ENCODE data around the gene CTBP2. TPM values are rescaled to one million over a fixed set of nuclear protein-coding genes. Genes with fewer than 3 reads are reported as not detected.

CTBP2 gene
- total RNA-seq, 4 donors from 2014 or later, result 74.8 to 103 (median 79.2) TPM

DNA sequence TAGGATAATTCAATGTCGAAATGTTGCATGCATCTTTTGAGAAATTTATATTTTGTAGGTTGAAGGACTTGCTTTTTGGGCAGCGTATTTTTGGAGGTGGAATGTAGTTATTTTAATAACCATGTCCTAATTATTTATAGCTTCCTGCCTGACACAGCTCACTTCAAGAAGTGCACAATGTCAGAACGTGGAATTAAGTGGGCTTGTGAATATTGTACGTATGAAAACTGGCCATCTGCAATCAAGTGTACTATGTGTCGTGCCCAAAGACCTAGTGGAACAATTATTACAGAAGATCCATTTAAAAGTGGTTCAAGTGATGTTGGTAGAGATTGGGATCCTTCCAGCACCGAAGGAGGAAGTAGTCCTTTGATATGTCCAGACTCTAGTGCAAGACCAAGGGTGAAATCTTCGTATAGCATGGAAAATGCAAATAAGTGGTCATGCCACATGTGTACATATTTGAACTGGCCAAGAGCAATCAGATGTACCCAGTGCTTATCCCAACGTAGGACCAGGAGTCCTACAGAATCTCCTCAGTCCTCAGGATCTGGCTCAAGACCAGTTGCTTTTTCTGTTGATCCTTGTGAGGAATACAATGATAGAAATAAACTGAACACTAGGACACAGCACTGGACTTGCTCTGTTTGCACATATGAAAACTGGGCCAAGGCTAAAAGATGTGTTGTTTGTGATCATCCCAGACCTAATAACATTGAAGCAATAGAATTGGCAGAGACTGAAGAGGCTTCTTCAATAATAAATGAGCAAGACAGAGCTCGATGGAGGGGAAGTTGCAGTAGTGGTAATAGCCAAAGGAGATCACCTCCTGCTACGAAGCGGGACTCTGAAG, 217.8 kb downstream of the CTBP2 start:
- no peaks in the 10 kb centered on the region for H3K27me3 ChIP-seq
- peaks cover 7 to 100% (median 16%) of the 10 kb centered on the region in 3 donors for H3K4me1 ChIP-seq
- ATAC-seq, result peak; percentile 60
- no peak overlapping the region for H3K27ac ChIP-seq
- H3K36me3 ChIP-seq, result peaks cover 0 to 3% of the 10 kb centered on the region in 2 donors
- no peak for TF ChIP-seq POLR2AphosphoS5 (IDR thresholded peaks at IDR 0.05)
- TF ChIP-seq POLR2A (IDR thresholded peaks at IDR 0.05), result no peak
- 48 to 65% methylated on average over 10 to 11 of the region's 11 CpGs for WGBS, 2 donors (ENCODE audit: low coverage in 1 of 2)
- H3K9me3 ChIP-seq, result no peaks in the 10 kb centered on the region
- H3K4me3 ChIP-seq, result no peak overlapping the region

DNA sequence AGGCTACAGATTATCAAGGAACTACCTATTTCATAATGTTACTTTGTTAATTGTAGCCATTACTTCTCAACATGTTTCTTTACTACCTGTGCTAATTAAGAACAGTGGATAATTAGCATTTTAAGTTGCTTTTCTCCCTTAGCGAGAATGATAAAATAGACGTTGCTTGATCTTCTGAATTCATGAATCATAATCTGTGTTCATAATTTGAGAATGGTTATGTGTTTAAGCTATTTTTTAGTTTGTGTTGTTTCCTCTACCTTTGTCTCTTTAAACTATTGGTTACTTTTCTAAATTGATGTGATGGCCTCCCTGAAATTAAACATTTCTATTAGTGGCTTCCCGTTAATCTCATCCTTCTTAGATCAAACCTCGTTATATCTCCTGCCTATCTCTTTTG, 218.5 kb downstream of the CTBP2 start, which contains the start of gene ZRANB1:
Gene ZRANB1 (plus strand): TSS at position 301 of the 400 bp plus-strand sequence. CDS start 371 bp downstream, outside the sequence.
- H3K4me1 ChIP-seq, result peaks cover 7 to 94% (median 14%) of the 10 kb centered on the region in 3 donors
- H3K27ac ChIP-seq, result no peak within 1 kb of the TSS
- no peak for ATAC-seq
- 82 to 88% methylated on average over 4 of the region's 4 CpGs for WGBS, 2 donors (ENCODE audit: low coverage in 1 of 2)
- H3K27me3 ChIP-seq, result no peaks in the 10 kb centered on the region
- peaks cover 0 to 3% of the 10 kb centered on the region in 2 donors for H3K36me3 ChIP-seq
- TF ChIP-seq POLR2AphosphoS5 (IDR thresholded peaks at IDR 0.05) (no peak), EP300 (IDR thresholded peaks at IDR 0.05) (no peak), POLR2A (IDR thresholded peaks at IDR 0.05) (no peak)
- TF ChIP-seq, protein P1, sequence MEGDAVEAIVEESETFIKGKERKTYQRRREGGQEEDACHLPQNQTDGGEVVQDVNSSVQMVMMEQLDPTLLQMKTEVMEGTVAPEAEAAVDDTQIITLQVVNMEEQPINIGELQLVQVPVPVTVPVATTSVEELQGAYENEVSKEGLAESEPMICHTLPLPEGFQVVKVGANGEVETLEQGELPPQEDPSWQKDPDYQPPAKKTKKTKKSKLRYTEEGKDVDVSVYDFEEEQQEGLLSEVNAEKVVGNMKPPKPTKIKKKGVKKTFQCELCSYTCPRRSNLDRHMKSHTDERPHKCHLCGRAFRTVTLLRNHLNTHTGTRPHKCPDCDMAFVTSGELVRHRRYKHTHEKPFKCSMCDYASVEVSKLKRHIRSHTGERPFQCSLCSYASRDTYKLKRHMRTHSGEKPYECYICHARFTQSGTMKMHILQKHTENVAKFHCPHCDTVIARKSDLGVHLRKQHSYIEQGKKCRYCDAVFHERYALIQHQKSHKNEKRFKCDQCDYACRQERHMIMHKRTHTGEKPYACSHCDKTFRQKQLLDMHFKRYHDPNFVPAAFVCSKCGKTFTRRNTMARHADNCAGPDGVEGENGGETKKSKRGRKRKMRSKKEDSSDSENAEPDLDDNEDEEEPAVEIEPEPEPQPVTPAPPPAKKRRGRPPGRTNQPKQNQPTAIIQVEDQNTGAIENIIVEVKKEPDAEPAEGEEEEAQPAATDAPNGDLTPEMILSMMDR (IDR thresholded peaks at IDR 0.05), result no peak
- no peak within 1 kb of the TSS for H3K4me3 ChIP-seq
- H3K9me3 ChIP-seq, result no peaks in the 10 kb centered on the region

DNA sequence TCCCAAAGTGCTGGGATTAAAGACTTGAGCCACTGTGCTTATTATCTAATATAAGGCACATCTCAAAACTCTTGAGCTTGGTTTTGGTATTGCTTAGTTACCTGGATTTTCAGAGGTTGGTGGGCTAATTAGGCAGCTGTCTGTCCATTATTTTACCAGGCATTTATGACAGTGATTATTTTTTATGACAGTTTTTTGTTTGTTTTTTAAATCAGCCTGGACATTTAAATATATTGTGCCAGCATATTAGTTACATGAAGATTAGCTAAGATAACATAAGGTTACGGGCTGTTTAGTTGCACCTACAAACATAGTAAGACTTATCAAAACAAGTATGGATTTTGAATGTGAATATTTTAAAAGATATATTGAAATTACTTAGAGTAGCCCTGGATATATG, 221.1 kb downstream of the CTBP2 start:
- Histone ChIP-seq H3K27ac (no peak overlapping the region), H3K27me3 (no peaks in the 10 kb centered on the region), H3K9me3 (no peaks in the 10 kb centered on the region), H3K4me1 (peaks cover 7 to 85% (median 9%) of the 10 kb centered on the region in 3 donors), H3K4me3 (no peak overlapping the region), H3K36me3 (no peaks in the 10 kb centered on the region)
- WGBS, 2 donors (ENCODE audit: low coverage in 1 of 2), result 92 to 93% methylated on average over 1 of the region's 1 CpG
- ATAC-seq, result no peak
- no peak for TF ChIP-seq POLR2A (IDR thresholded peaks at IDR 0.05)
- no peak for TF ChIP-seq EP300 (IDR thresholded peaks at IDR 0.05)
- TF ChIP-seq POLR2AphosphoS5 (IDR thresholded peaks at IDR 0.05), result no peak
- TF ChIP-seq, protein P1 (IDR thresholded peaks at IDR 0.05), result no peak

DNA sequence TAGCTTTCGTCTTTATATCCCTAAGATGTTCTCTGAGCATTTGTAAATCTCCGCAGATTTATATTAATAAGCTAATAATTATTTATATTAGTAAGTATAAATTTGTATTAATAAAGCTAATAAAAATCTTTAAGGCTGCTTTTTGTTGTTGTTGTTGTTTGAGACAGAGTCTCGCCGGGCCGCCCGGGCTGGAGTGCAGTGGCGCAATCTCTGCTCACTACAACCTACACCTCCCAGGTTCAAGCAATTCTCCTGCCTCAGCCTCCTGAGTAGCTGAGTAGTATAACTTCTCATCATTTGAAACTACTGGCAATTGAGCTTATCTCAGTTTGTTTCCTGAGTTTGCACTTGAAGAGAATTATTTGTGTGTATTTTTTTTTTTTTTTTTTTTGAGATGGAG, 223.6 kb downstream of the CTBP2 start:
- no peak overlapping the region for H3K27ac ChIP-seq
- no peaks in the 10 kb centered on the region for H3K9me3 ChIP-seq
- no peak for ATAC-seq
- no peaks in the 10 kb centered on the region for H3K36me3 ChIP-seq
- peaks cover 0 to 61% (median 0%) of the 10 kb centered on the region in 3 donors for H3K4me1 ChIP-seq
- no peak for TF ChIP-seq POLR2AphosphoS5 (IDR thresholded peaks at IDR 0.05)
- no peak for TF ChIP-seq POLR2A (IDR thresholded peaks at IDR 0.05)
- TF ChIP-seq, protein P1 (IDR thresholded peaks at IDR 0.05), result no peak
- no peak for TF ChIP-seq EP300 (IDR thresholded peaks at IDR 0.05)
- no peak overlapping the region for H3K4me3 ChIP-seq
- H3K27me3 ChIP-seq, result no peaks in the 10 kb centered on the region
- 94 to 95% methylated on average over 7 of the region's 7 CpGs for WGBS, 2 donors (ENCODE audit: low coverage in 1 of 2)

DNA sequence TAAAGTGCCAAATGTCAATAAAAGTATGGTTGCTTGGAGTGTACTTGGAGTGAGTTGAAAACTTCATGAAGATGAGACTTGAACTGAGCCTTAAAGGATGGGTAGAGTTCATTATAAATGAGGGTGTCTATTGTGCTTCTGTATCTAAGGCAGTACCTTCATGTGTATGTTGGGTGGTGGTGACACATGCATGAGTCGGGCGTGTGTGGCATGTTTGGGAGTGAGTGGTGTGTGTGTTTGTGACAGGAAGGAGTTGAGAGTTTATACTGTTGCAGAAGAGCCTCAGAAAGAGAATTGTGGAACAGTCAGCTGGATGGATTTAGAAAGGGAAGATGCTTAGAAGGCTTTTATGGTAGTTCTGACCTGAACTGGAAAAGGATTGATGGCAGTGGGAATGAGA, 224.4 kb downstream of the CTBP2 start:
- Histone ChIP-seq H3K9me3 (no peaks in the 10 kb centered on the region), H3K4me1 (peaks cover 0 to 52% (median 0%) of the 10 kb centered on the region in 3 donors), H3K4me3 (no peak overlapping the region), H3K36me3 (no peaks in the 10 kb centered on the region), H3K27me3 (no peaks in the 10 kb centered on the region), H3K27ac (no peak overlapping the region)
- ATAC-seq, result no peak
- TF ChIP-seq POLR2A (IDR thresholded peaks at IDR 0.05) (no peak), EP300 (IDR thresholded peaks at IDR 0.05) (no peak), POLR2AphosphoS5 (IDR thresholded peaks at IDR 0.05) (no peak)
- TF ChIP-seq, protein P1 (IDR thresholded peaks at IDR 0.05), result no peak
- 72 to 100% methylated on average over 2 of the region's 2 CpGs for WGBS, 2 donors (ENCODE audit: low coverage in 1 of 2)

Small RNA genes lying within 50 kb of the gene (small RNA-seq; reads per million reads assigned to genes)
- gene MIR4296, result 0 reads per million in 4 donors
- gene MRPS21P6, result 0 reads per million in 4 donors

Other genes with a start within 250 kb of the CTBP2 start
- gene ZRANB1, start 218.4 kb downstream of the CTBP2 start, total RNA-seq, result 10 to 100 TPM; 35.5 to 48.7 (median 44.3) TPM

Measured in gastroesophageal sphincter (tissue), 4 donors.